Ovary (tissue), 9 donors: Measurements from ENCODE around the gene STAC. TPM values are rescaled to one million over a fixed set of nuclear protein-coding genes. Genes with fewer than 3 reads are reported as not detected.

Experiments
- DNase-seq, 5 donors: peaks; one replicate each; pipeline ENCODE4 v3.0.0-alpha.2; 2019 to 2020
- H3K27ac ChIP-seq, 2 donors: fragments of 200-600 bp; one replicate each; pipeline versions ENCODE4 v1.5.1 to v1.8.0; 2019 to 2022
- H3K27me3 ChIP-seq: fragments of 200-600 bp; one replicate; pipeline ENCODE4 v1.8.0; 2022
- H3K36me3 ChIP-seq: fragments of 200-600 bp; sonication (generic); one replicate; pipeline ENCODE4 v1.5.1; 2019
- H3K4me1 ChIP-seq: one replicate; pipeline ENCODE4 v1.8.1; 2013; ENCODE audit warnings: mild to moderate bottlenecking, moderate library complexity; ENCODE audit not compliant: insufficient read depth
- H3K4me3 ChIP-seq: fragments of 200-600 bp; sonication (generic); one replicate; pipeline ENCODE4 v1.5.1; 2017
- H3K9me3 ChIP-seq, 2 donors: fragments of 200-600 bp in 1 of 2; sonication (generic) in 1 of 2; one replicate each; pipeline versions ENCODE4 v1.5.1 to v1.8.1; 2013 to 2019; ENCODE audit warnings: mild to moderate bottlenecking in 1 of 2, moderate library complexity in 1 of 2
- EP300 ChIP-seq: sonication (generic); formaldehyde crosslinking; IDR thresholded peaks from one replicate; pipeline ENCODE4 v1.6.1; 2017; ENCODE audit warnings: antibody characterized with exemption
- POLR2A ChIP-seq: fragments of 450-650 bp; IDR thresholded peaks from one replicate; pipeline ENCODE4 v1.6.1; 2017; ENCODE audit warnings: antibody characterized with exemption, mild to moderate bottlenecking, moderate library complexity
- WGBS, 3 donors: extraction: QIAGEN DNeasy Blood & Tissue Kit in 1 of 3; methylation state at CpG; one replicate each; pipeline versions ENCODE4 v1.1.5 to v1.1.7; 2013 to 2017; 5-methylcytosine and 5-hydroxymethylcytosine counted together
- intact Hi-C, 4 donors: fragments of 100-400 bp; cut with DNase I; formaldehyde crosslinking; loops; one replicate each; pipeline versions ENCODE4 v1.11.0 to v1.15.1; 2022 to 2023
- polyA plus RNA-seq, 2 donors: library from polyadenylated mRNA; stranded (reverse); fragments of 200-250 nt in 1 of 2; fragments of 350-450 nt in 1 of 2; fragmentation: Illumina TruSeq in 1 of 2; extraction: RNeasy Lipid Tissue Mini Kit (QIAGEN cat#74804) in 1 of 2; gene quantifications; one replicate each; pipeline ENCODE4 v1.2.3, GENCODE V29; 2013 to 2014
- total RNA-seq, 7 donors: library from RNA; depleted of rRNA in 2 of 7; stranded (reverse); fragments of >200 nt in 2 of 7; fragmentation: NEBNext Ultra II Directional in 3 of 7; extraction: Animal tissue kit (Norgen Biotek cat#: 25700) in 3 of 7; gene quantifications; one replicate each; pipeline versions ENCODE4 v1.1.0 to v1.2.4, GENCODE V29; 2016 to 2023
- TF ChIP-seq, protein P1 (sequence below), 3 donors: fragments of 450-650 bp in 2 of 3; fragments of 200-600 bp in 1 of 3; IDR thresholded peaks; one replicate each; pipeline versions ENCODE4 v1.5.1 to v1.8.0; 2016 to 2022; ENCODE audit warnings: antibody characterized with exemption in 3 of 3, mild to moderate bottlenecking in 1 of 3
- donor health status: DM: no; HTN: no; CAD: no; lungs with moderate emphysema.
- donor health status: DM: no; HTN: no; CAD: no.
- donor health status: Bipolar disorder and iron deficiency.
- donor health status: DM: yes; HTN: yes; CAD: no.
- donor health status: DM: no; HTN: no; CAD: no.
- donor health status: DM: yes; HTN: yes; CAD: no.

Gene STAC
- total and polyA plus RNA-seq, 9 donors = 0.58 to 8.4 (median 1.2) TPM

- Histone ChIP-seq H3K9me3 (no peaks in the 10 kb centered on the region), H3K4me3 (no peak overlapping the region), H3K27ac (no peak overlapping the region), H3K4me1 (no peaks in the 10 kb centered on the region), H3K27me3 (no peaks in the 10 kb centered on the region), H3K36me3 (no peaks in the 10 kb centered on the region)
- DNase-seq = no peak
- no peak for TF ChIP-seq EP300
- TF ChIP-seq, protein P1, sequence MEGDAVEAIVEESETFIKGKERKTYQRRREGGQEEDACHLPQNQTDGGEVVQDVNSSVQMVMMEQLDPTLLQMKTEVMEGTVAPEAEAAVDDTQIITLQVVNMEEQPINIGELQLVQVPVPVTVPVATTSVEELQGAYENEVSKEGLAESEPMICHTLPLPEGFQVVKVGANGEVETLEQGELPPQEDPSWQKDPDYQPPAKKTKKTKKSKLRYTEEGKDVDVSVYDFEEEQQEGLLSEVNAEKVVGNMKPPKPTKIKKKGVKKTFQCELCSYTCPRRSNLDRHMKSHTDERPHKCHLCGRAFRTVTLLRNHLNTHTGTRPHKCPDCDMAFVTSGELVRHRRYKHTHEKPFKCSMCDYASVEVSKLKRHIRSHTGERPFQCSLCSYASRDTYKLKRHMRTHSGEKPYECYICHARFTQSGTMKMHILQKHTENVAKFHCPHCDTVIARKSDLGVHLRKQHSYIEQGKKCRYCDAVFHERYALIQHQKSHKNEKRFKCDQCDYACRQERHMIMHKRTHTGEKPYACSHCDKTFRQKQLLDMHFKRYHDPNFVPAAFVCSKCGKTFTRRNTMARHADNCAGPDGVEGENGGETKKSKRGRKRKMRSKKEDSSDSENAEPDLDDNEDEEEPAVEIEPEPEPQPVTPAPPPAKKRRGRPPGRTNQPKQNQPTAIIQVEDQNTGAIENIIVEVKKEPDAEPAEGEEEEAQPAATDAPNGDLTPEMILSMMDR (IDR thresholded peaks at IDR 0.05) = no peak
- TF ChIP-seq POLR2A = no peak
- intact Hi-C loops = no loop called here
- WGBS, 3 donors = 42 to 73% (median 54%) methylated on average over 4 of the region's 4 CpGs
Measured at GRCh38 chr3:36538136-36538749, 157.9 kb downstream of the STAC start.

GRCh38 chr3:36540888-36541518 is 160.7 kb downstream of the STAC start:
- no peak overlapping the region for H3K4me3 ChIP-seq
- 42 to 60% (median 46%) methylated on average over 3 of the region's 3 CpGs for WGBS, 3 donors
- H3K36me3 ChIP-seq = no peaks in the 10 kb centered on the region
- intact Hi-C loops = no loop called here
- no peak overlapping the region for H3K27ac ChIP-seq
- no peaks in the 10 kb centered on the region for H3K9me3 ChIP-seq
- no peaks in the 10 kb centered on the region for H3K4me1 ChIP-seq
- H3K27me3 ChIP-seq = no peaks in the 10 kb centered on the region
- TF ChIP-seq EP300 = no peak
- TF ChIP-seq, protein P1 (IDR thresholded peaks at IDR 0.05) = no peak
- TF ChIP-seq POLR2A = no peak
- DNase-seq = no peak

- intact Hi-C loops = no loop called here
Measured at GRCh38 chr3:36542186-36542585, 161.9 kb downstream of the STAC start.

GRCh38 chr3:36543276-36543997 is 163.1 kb downstream of the STAC start:
- Histone ChIP-seq H3K36me3 (no peaks in the 10 kb centered on the region), H3K4me3 (no peak overlapping the region), H3K9me3 (no peaks in the 10 kb centered on the region), H3K27ac (no peak overlapping the region), H3K4me1 (no peaks in the 10 kb centered on the region), H3K27me3 (no peaks in the 10 kb centered on the region)
- TF ChIP-seq EP300 (no peak), POLR2A (no peak)
- TF ChIP-seq, protein P1 (IDR thresholded peaks at IDR 0.05) = no peak
- 56 to 77% (median 71%) methylated on average over 5 of the region's 5 CpGs for WGBS, 3 donors
- DNase-seq = no peak
- intact Hi-C loops = no loop called here

More at GRCh38 chr3:36542186-36542585, 161.9 kb downstream of the STAC start:
- DNase-seq = no peak
- no peaks in the 10 kb centered on the region for H3K9me3 ChIP-seq
- H3K36me3 ChIP-seq = no peaks in the 10 kb centered on the region
- H3K27ac ChIP-seq = no peak overlapping the region
- H3K4me3 ChIP-seq = no peak overlapping the region
- 56 to 68% (median 61%) methylated on average over 2 of the region's 2 CpGs for WGBS, 3 donors
- H3K27me3 ChIP-seq = no peaks in the 10 kb centered on the region
- TF ChIP-seq, protein P1 (IDR thresholded peaks at IDR 0.05) = no peak
- TF ChIP-seq POLR2A (no peak), EP300 (no peak)
- H3K4me1 ChIP-seq = no peaks in the 10 kb centered on the region
